Measurements from ENCODE around the gene PDRG1.

The PDRG1 gene

DNA sequence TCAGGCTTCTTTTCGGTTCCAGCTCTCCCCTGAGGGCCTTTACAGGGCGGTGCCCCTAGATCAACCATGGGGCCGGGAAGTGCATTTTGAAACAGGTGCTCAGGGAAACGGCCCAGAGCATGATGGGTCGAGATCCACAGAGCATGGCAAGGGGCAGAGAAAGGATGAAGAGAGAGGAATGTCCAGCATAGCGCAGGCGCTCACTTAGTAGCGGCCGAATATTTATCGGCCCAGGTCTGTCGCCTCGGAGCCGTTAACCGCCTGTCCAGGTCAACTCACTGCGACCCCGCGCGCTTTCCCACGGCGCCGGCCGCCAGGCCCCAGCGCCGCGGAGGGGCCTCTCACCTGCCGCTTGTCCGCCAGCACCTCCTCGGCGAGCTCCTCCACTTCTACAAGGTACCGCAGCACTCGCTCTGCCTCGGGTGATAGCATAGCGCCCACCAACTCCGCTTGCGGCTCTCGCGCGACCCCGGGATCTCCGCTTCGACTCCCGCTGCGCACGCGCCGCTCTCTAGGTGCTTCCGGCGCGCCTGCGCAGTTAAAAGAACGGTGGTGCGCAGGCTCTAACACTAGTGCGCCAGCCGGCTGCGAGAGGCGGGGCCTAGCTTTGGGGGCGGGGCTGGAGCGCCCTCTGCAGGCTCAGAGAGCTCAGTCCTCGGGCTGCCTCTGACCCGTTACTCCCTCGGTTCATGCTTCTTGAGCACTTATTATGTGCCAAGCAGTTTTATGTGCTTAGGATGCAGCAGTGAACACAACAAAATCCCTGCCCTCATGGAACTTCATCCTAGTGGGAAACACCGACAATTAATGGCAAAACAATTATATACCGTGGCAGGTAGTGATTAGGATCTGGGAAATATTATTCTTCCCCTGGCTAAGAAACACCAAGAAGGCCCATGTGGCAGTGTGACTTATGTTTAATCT is at the start of gene PDRG1:
TSS of gene PDRG1 (minus strand) at position 517 of the 924 bp plus-strand sequence. CDS start at position 432, 85 bp downstream.
- H3K4me3 ChIP-seq (ENCODE audit: low read length), result peak within 1 kb of the TSS; percentile 96
- peak; percentile 95 for DNase-seq (ENCODE audit: low read depth)
- TF ChIP-seq, protein P1, sequence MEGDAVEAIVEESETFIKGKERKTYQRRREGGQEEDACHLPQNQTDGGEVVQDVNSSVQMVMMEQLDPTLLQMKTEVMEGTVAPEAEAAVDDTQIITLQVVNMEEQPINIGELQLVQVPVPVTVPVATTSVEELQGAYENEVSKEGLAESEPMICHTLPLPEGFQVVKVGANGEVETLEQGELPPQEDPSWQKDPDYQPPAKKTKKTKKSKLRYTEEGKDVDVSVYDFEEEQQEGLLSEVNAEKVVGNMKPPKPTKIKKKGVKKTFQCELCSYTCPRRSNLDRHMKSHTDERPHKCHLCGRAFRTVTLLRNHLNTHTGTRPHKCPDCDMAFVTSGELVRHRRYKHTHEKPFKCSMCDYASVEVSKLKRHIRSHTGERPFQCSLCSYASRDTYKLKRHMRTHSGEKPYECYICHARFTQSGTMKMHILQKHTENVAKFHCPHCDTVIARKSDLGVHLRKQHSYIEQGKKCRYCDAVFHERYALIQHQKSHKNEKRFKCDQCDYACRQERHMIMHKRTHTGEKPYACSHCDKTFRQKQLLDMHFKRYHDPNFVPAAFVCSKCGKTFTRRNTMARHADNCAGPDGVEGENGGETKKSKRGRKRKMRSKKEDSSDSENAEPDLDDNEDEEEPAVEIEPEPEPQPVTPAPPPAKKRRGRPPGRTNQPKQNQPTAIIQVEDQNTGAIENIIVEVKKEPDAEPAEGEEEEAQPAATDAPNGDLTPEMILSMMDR (IDR thresholded peaks at IDR 0.05; ENCODE audit: insufficient read depth, low read depth, low read length, missing control alignments), result peak; percentile 95

DNA sequence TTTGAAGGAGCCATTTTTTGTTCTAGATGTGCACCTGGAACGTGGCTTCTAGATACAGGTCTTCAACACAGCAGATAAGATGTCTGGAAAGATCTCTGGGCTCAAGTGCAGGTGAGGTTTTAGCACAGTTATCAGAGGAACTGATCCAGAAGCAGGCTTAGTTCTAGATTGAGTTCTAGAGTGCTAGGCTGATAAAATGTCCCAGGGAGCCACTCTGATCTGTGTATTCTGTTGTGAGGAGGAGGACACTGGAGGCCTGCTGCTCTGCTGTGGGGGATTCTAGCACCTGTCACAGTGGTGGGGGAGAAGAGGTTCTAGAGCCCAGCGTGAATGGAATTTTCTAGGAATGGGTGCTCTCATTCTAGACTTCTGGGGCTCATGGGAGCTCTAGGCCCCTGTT is 46.4 kb upstream of the PDRG1 start:
- H3K4me3 ChIP-seq (ENCODE audit: low read length), result no peak overlapping the region
- TF ChIP-seq, protein P1 (IDR thresholded peaks at IDR 0.05; ENCODE audit: insufficient read depth, low read depth, low read length, missing control alignments), result no peak
- DNase-seq (ENCODE audit: low read depth), result no peak

DNA sequence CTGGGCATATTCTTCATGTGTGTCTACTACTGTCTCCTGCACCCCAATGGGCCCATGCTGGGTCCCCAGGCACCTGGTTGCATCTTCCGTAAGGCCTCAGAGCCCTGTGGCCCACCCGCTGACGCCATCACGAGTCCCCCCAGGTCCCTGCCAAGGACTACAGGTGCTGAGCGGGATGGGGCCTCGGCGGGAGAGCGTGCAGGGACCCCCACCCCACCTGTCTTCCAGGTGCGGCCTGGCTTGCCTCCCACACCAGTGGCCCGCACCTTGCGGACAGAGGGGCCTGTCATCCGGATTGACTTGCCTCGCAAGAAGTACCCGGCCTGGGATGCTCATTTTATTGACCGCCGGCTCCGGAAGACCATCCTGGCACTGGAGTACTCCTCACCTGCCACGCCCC is 45.1 kb upstream of the PDRG1 start:
- TF ChIP-seq, protein P1 (IDR thresholded peaks at IDR 0.05; ENCODE audit: insufficient read depth, low read depth, low read length, missing control alignments), result no peak
- DNase-seq (ENCODE audit: low read depth), result no peak
- H3K4me3 ChIP-seq (ENCODE audit: low read length), result no peak overlapping the region

DNA sequence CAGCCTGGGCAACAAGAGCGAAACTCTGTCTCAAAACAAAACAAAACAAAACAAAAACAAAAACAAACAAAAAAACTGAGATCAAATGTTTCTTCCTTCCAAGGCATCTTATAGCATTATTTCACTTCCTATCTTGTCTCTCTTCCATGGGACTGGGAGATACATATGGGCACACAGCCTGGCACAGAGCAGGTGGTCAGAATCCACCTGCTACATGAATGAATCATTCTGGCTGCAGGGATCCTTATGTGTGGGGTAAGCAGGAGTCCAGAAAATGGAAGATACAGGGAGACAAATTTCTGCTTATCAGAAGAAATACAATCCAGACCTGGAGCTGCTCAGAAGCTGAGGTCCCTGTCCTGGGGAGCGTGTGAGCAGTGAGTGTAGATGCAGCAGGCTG is 40.2 kb upstream of the PDRG1 start:
- no peak for DNase-seq (ENCODE audit: low read depth)
- TF ChIP-seq, protein P1 (IDR thresholded peaks at IDR 0.05; ENCODE audit: insufficient read depth, low read depth, low read length, missing control alignments), result no peak
- H3K4me3 ChIP-seq (ENCODE audit: low read length), result no peak overlapping the region

DNA sequence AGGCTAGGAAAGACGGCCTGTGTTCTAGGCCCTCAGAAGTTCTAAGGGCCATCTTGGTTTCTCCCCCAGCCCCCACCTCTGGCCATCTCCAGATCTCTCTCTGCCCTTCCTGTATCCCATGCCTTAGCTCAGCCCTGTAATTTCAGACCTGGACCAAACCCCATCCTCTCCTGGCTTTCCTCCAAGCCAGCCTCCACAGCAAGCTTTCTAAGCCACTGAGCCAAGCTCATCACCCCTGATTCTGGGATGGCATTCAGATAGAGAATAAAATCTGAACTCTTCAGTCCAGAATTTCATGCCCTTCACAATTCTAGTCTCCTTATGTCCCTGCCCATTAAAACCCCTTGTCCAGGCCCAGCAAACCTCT is 39.5 kb upstream of the PDRG1 start:
- H3K4me3 ChIP-seq (ENCODE audit: low read length), result no peak overlapping the region
- TF ChIP-seq, protein P1 (IDR thresholded peaks at IDR 0.05; ENCODE audit: insufficient read depth, low read depth, low read length, missing control alignments), result no peak
- DNase-seq (ENCODE audit: low read depth), result no peak

DNA sequence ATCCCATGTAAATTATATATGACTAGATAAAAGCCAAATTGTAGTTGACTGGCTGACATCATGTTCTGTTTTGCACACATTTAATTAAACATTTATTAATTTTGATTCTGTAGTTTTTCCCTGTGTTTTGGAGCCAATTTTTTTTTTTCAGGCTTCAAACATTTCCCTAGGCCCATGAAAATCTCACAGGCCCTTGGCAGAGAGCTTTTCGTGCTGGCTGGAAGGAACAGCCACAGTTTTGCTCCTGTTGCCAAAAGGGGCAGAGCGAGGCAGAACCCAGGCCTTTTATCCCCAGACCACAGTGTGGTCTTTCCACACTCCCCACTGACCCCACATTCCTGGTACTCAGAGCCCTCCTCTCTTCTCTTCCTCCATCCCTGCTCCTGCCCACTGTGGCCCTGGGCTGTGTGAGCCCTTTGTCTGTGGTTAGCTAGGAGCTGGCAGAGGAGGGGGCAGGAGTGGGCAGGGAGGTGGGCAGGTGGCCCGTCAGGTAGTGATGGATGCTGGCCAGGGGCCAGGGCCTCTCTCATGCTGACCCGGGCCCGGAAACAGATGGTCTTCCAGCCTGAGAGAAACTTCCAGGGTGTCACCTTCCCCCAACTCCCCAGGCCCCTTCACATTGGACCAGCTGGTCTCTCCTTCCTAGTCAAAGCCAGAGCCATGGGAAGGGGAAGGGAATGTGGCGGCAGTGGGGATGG is 38.9 kb upstream of the PDRG1 start:
- TF ChIP-seq, protein P1 (IDR thresholded peaks at IDR 0.05; ENCODE audit: insufficient read depth, low read depth, low read length, missing control alignments), result no peak
- no peak overlapping the region for H3K4me3 ChIP-seq (ENCODE audit: low read length)
- DNase-seq (ENCODE audit: low read depth), result no peak

All from epithelial cell of esophagus (primary cell).